HG03066 (cell line): Measurements from ENCODE around the gene SORCS2.

Experiments
- ATAC-seq: cut with Tn5 transposase; IDR thresholded peaks from one replicate; pipeline ENCODE4 v1.9.1; 2021; ENCODE audit warnings: low read depth; ENCODE audit not compliant: unreplicated experiment

The SORCS2 gene

GRCh38 chr4:7419961-7420660, 227.8 kb downstream of the SORCS2 start:
- no peak for ATAC-seq

GRCh38 chr4:7420661-7421040, 228.3 kb downstream of the SORCS2 start:
- no peak for ATAC-seq

- no peak for ATAC-seq
Measured at GRCh38 chr4:7421356-7422150, 229.2 kb downstream of the SORCS2 start.

GRCh38 chr4:7422151-7422897, 230.0 kb downstream of the SORCS2 start:
- no peak for ATAC-seq

GRCh38 chr4:7422898-7423180, 230.5 kb downstream of the SORCS2 start:
- no peak for ATAC-seq

- no peak for ATAC-seq
Measured at GRCh38 chr4:7423391-7423790, 231.1 kb downstream of the SORCS2 start.

GRCh38 chr4:7423801-7424552, 231.6 kb downstream of the SORCS2 start:
- no peak for ATAC-seq

GRCh38 chr4:7424553-7425111, 232.3 kb downstream of the SORCS2 start:
- ATAC-seq = no peak

- ATAC-seq = no peak
Measured at GRCh38 chr4:7425124-7425523, 232.8 kb downstream of the SORCS2 start.

- no peak for ATAC-seq
Measured at GRCh38 chr4:7425591-7426468, 233.5 kb downstream of the SORCS2 start.

- ATAC-seq = no peak
Measured at GRCh38 chr4:7426525-7427171, 234.3 kb downstream of the SORCS2 start.

GRCh38 chr4:7427361-7427760, 235.0 kb downstream of the SORCS2 start:
- no peak for ATAC-seq

- no peak for ATAC-seq
Measured at GRCh38 chr4:7427831-7428260, 235.5 kb downstream of the SORCS2 start.

GRCh38 chr4:7428261-7429068, 236.1 kb downstream of the SORCS2 start:
- no peak for ATAC-seq

- ATAC-seq = no peak
Measured at GRCh38 chr4:7429069-7429416, 236.7 kb downstream of the SORCS2 start.

GRCh38 chr4:7429601-7430078, 237.3 kb downstream of the SORCS2 start:
- ATAC-seq = no peak

GRCh38 chr4:7430368-7430964, 238.1 kb downstream of the SORCS2 start:
- no peak for ATAC-seq
